HG03280 (cell line): ENCODE results near the gene NOC3L.
"Not testable (repeated sequence)": the region's sequence is repeated elsewhere in the genome, so short reads cannot be mapped to it uniquely, and the experiment has no call there.

Source experiments
- ATAC-seq: cut with Tn5 transposase; IDR thresholded peaks from one replicate; pipeline ENCODE4 v1.9.1; 2021; ENCODE audit warnings: mild to moderate bottlenecking, moderate library complexity; ENCODE audit not compliant: unreplicated experiment

NOC3L gene

GRCh38 chr10:94364482-94364881, 1.7 kb upstream of the NOC3L start:
- ATAC-seq, result no peak

- ATAC-seq, result no peak
Observed at GRCh38 chr10:94363251-94363565, 469 bp upstream of the NOC3L start.

GRCh38 chr10:94361171-94361794, 1.5 kb downstream of the NOC3L start:
- ATAC-seq, result no peak

- no peak for ATAC-seq
Observed at GRCh38 chr10:94358480-94358879, 4.3 kb downstream of the NOC3L start.

GRCh38 chr10:94357193-94357592, 5.5 kb downstream of the NOC3L start:
- ATAC-seq, result no peak

- no peak for ATAC-seq
Observed at GRCh38 chr10:94355841-94356240, 6.9 kb downstream of the NOC3L start.

- no peak for ATAC-seq
Observed at GRCh38 chr10:94353336-94353735, 9.4 kb downstream of the NOC3L start.

- no peak for ATAC-seq
Observed at GRCh38 chr10:94351089-94351488, 11.7 kb downstream of the NOC3L start.

- ATAC-seq, result not testable (repeated sequence)
Observed at GRCh38 chr10:94350500-94350899, 12.2 kb downstream of the NOC3L start.

- ATAC-seq, result no peak
Observed at GRCh38 chr10:94349327-94349726, 13.4 kb downstream of the NOC3L start.

GRCh38 chr10:94344522-94345122, 18.1 kb downstream of the NOC3L start:
- ATAC-seq, result peak; percentile 93

- ATAC-seq, result no peak
Observed at GRCh38 chr10:94343151-94343550, 19.6 kb downstream of the NOC3L start.

- ATAC-seq, result no peak
Observed at GRCh38 chr10:94334857-94335256, 27.9 kb downstream of the NOC3L start.

GRCh38 chr10:94333051-94333450, 29.7 kb downstream of the NOC3L start:
- ATAC-seq, result no peak

GRCh38 chr10:94328613-94329012, 34.1 kb downstream of the NOC3L start:
- ATAC-seq, result no peak

- ATAC-seq, result no peak
Observed at GRCh38 chr10:94327649-94328048, 35.1 kb downstream of the NOC3L start.

GRCh38 chr10:94324609-94325233, 38.0 kb downstream of the NOC3L start:
- ATAC-seq, result no peak

- ATAC-seq, result peak; percentile 54
Observed at GRCh38 chr10:94320285-94320914, 42.3 kb downstream of the NOC3L start.

GRCh38 chr10:94316560-94316959, 46.2 kb downstream of the NOC3L start:
- ATAC-seq, result no peak

GRCh38 chr10:94315975-94316464, 46.7 kb downstream of the NOC3L start:
- no peak for ATAC-seq

- no peak for ATAC-seq
Observed at GRCh38 chr10:94315024-94315451, 47.7 kb downstream of the NOC3L start.

- no peak for ATAC-seq
Observed at GRCh38 chr10:94310369-94310768, 52.4 kb downstream of the NOC3L start.
